ENCODE data around the gene CST9. TPM values are rescaled to one million over a fixed set of nuclear protein-coding genes. Genes with fewer than 3 reads are reported as not detected.

CST9 gene
- total RNA-seq, 1 experiment from 2014 or later = not detected

GRCh38 chr20:23640671-23641667 is 35.3 kb upstream of the CST9 start:
- no peak for ATAC-seq
- ChIA-PET POLR2A (no interaction called here), CTCF (no interaction called here)
- intact Hi-C loops (cut with micrococcal nuclease; ENCODE audit: unreplicated experiment) = no loop called here
- Histone ChIP-seq H3K4me1 (ENCODE audit: control insufficient read depth, insufficient read depth, low read length) (peaks cover 8% of the 10 kb centered on the region), H3K27ac (ENCODE audit: low read length) (no peak overlapping the region), H3K36me3 (ENCODE audit: control insufficient read depth, insufficient read depth, low read length) (no peaks in the 10 kb centered on the region), H3K9me3 (ENCODE audit: control insufficient read depth, insufficient read depth, low read depth, low read length) (no peaks in the 10 kb centered on the region), H3K27me3 (ENCODE audit: control insufficient read depth, insufficient read depth, low read length) (no peaks in the 10 kb centered on the region), H3K4me3 (ENCODE audit: low read depth in 2 of 2, low read length in 2 of 2) (no peak overlapping the region)
- DNase-seq (ENCODE audit: low read depth, low spot score) = no peak
- BruUV-seq (replicated peaks) = no TSS peak
- no peak for TF ChIP-seq REST (IDR thresholded peaks at IDR 0.05; ENCODE audit: insufficient read depth in 1 of 2, low read depth in 2 of 2, low read length in 1 of 2)
- no peak for TF ChIP-seq POLR2AphosphoS5 (IDR thresholded peaks at IDR 0.05; ENCODE audit: low read depth, low read length)
- in situ Hi-C loops (cut with HindIII; ENCODE audit: low pct_unique_long_range_greater_than_20kb, low sequenced_read_pairs) = no loop called here

- CTCF ChIA-PET = no interaction called here
- peaks cover 8% of the 10 kb centered on the region for H3K4me1 ChIP-seq (ENCODE audit: control insufficient read depth, insufficient read depth, low read length)
- no peaks in the 10 kb centered on the region for H3K27me3 ChIP-seq (ENCODE audit: control insufficient read depth, insufficient read depth, low read length)
- DNase-seq (ENCODE audit: low read depth, low spot score) (no peak), ATAC-seq (no peak)
- H3K9me3 ChIP-seq (ENCODE audit: control insufficient read depth, insufficient read depth, low read depth, low read length) = no peaks in the 10 kb centered on the region
- H3K4me3 ChIP-seq (ENCODE audit: low read depth in 2 of 2, low read length in 2 of 2) = no peak overlapping the region
- POLR2A ChIA-PET = no interaction called here
- no peak overlapping the region for H3K27ac ChIP-seq (ENCODE audit: low read length)
- in situ Hi-C loops (cut with HindIII; ENCODE audit: low pct_unique_long_range_greater_than_20kb, low sequenced_read_pairs) (no loop called here), intact Hi-C loops (cut with micrococcal nuclease; ENCODE audit: unreplicated experiment) (no loop called here)
- BruUV-seq (replicated peaks) = no TSS peak
- TF ChIP-seq TCF7L2 (IDR thresholded peaks at IDR 0.05; ENCODE audit: low read depth, low read length) = no peak
- no peak for TF ChIP-seq POLR2AphosphoS5 (IDR thresholded peaks at IDR 0.05; ENCODE audit: low read depth, low read length)
- no peak for TF ChIP-seq SIN3A (IDR thresholded peaks at IDR 0.05; ENCODE audit: borderline replicate concordance, insufficient read depth, low read depth, low read length)
- TF ChIP-seq CTCF (IDR thresholded peaks at IDR 0.05) = no peak
- no peak for TF ChIP-seq REST (IDR thresholded peaks at IDR 0.05; ENCODE audit: insufficient read depth in 1 of 2, low read depth in 2 of 2, low read length in 1 of 2)
- no peaks in the 10 kb centered on the region for H3K36me3 ChIP-seq (ENCODE audit: control insufficient read depth, insufficient read depth, low read length)
These were observed 34.4 kb upstream of the CST9 start for GRCh38 chr20:23640018-23640601.

All from Panc1 (cell line).